Endothelial cell (in vitro differentiated cells): ENCODE data around the gene PPP4C. TPM values are rescaled to one million over a fixed set of nuclear protein-coding genes. Genes with fewer than 3 reads are reported as not detected.
A peak's percentile ranks its signal among the peaks of the same experiment; 100 is the strongest.

ENCODE experiments used
- DNase-seq: peaks from one replicate; pipeline ENCODE4 v3.0.0; 2021; ENCODE audit warnings: low spot score
- H3K27ac Mint-ChIP-seq: one replicate; pipeline ENCODE4 v1.8.0; 2021; ENCODE audit warnings: mixed read lengths, inconsistent platforms; ENCODE audit not compliant: unreplicated experiment
- H3K27me3 Mint-ChIP-seq: one replicate; pipeline ENCODE4 v1.8.0; 2021; ENCODE audit warnings: mild to moderate bottlenecking, moderate library complexity, mixed read lengths, inconsistent platforms; ENCODE audit not compliant: unreplicated experiment
- H3K36me3 Mint-ChIP-seq: one replicate; pipeline ENCODE4 v1.8.0; 2021; ENCODE audit warnings: mild to moderate bottlenecking, low read depth, mixed read lengths, inconsistent platforms; ENCODE audit not compliant: unreplicated experiment
- H3K4me1 Mint-ChIP-seq: one replicate; pipeline ENCODE4 v1.8.0; 2021; ENCODE audit warnings: mild to moderate bottlenecking, mixed read lengths, inconsistent platforms; ENCODE audit not compliant: unreplicated experiment
- H3K4me3 Mint-ChIP-seq: one replicate; pipeline ENCODE4 v1.8.0; 2021; ENCODE audit warnings: mild to moderate bottlenecking, mixed read lengths, inconsistent platforms; ENCODE audit not compliant: unreplicated experiment
- H3K9me3 Mint-ChIP-seq: one replicate; pipeline ENCODE4 v1.8.0; 2021; ENCODE audit warnings: mixed read lengths, inconsistent platforms; ENCODE audit not compliant: unreplicated experiment
- CTCF ChIP-seq: fragments of 200-600 bp; sonication (generic); IDR thresholded peaks from one replicate; pipeline ENCODE4 v1.5.0; 2021; ENCODE audit warnings: antibody characterized with exemption; ENCODE audit not compliant: unreplicated experiment
- total RNA-seq: library from RNA; stranded (reverse); fragmentation: NEBNext Ultra II Directional; extraction: Animal tissue kit (Norgen Biotek cat#: 25700); gene quantifications from one replicate; pipeline ENCODE4 v1.2.1, GENCODE V29; 2021; ENCODE audit not compliant: unreplicated experiment

PPP4C gene
- total RNA-seq, 1 donor from 2014 or later = 191 TPM

GRCh38 chr16:30088237-30088831 lies 12.5 kb downstream of the PPP4C start:
- no peaks in the 10 kb centered on the region for H3K9me3 Mint-ChIP-seq

GRCh38 chr16:30088832-30089624 lies 13.2 kb downstream of the PPP4C start:
- DNase-seq = no peak
- no peak overlapping the region for H3K27ac Mint-ChIP-seq
- peaks cover 13% of the 10 kb centered on the region for H3K4me1 Mint-ChIP-seq
- H3K27me3 Mint-ChIP-seq = peaks cover 14% of the 10 kb centered on the region
- no peak for TF ChIP-seq CTCF
- H3K9me3 Mint-ChIP-seq = no peaks in the 10 kb centered on the region
- H3K36me3 Mint-ChIP-seq = peaks cover 17% of the 10 kb centered on the region
- no peak overlapping the region for H3K4me3 Mint-ChIP-seq

More at GRCh38 chr16:30088237-30088831, 12.5 kb downstream of the PPP4C start:
- H3K36me3 Mint-ChIP-seq = peaks cover 18% of the 10 kb centered on the region
- peaks cover 13% of the 10 kb centered on the region for H3K4me1 Mint-ChIP-seq
- no peak for TF ChIP-seq CTCF
- peak overlapping the region; percentile 70 for H3K27ac Mint-ChIP-seq
- H3K4me3 Mint-ChIP-seq = peak overlapping the region; percentile 71
- H3K27me3 Mint-ChIP-seq = peaks cover 14% of the 10 kb centered on the region
- no peak for DNase-seq

GRCh38 chr16:30090610-30091331 lies 15.0 kb downstream of the PPP4C start:
- H3K9me3 Mint-ChIP-seq = no peaks in the 10 kb centered on the region
- H3K27ac Mint-ChIP-seq = no peak overlapping the region
- no peak for TF ChIP-seq CTCF
- H3K4me1 Mint-ChIP-seq = peaks cover 16% of the 10 kb centered on the region
- H3K4me3 Mint-ChIP-seq = no peak overlapping the region
- H3K36me3 Mint-ChIP-seq = peaks cover 20% of the 10 kb centered on the region
- no peak for DNase-seq
- H3K27me3 Mint-ChIP-seq = peaks cover 18% of the 10 kb centered on the region

GRCh38 chr16:30091474-30092372 lies 15.9 kb downstream of the PPP4C start, which contains the start of gene TBX6:
Gene TBX6, minus strand, starts transcription at chr16:30091924. Its CDS starts 731 bp downstream, at chr16:30091193.
- peaks cover 21% of the 10 kb centered on the region for H3K36me3 Mint-ChIP-seq
- peak within 1 kb of the TSS; percentile 97 for H3K27ac Mint-ChIP-seq
- H3K4me3 Mint-ChIP-seq = peak within 1 kb of the TSS; percentile 88
- peak; percentile 48 for TF ChIP-seq CTCF
- DNase-seq = peak; percentile 97
- peaks cover 18% of the 10 kb centered on the region for H3K27me3 Mint-ChIP-seq
- H3K4me1 Mint-ChIP-seq = peaks cover 16% of the 10 kb centered on the region
- H3K9me3 Mint-ChIP-seq = peaks cover under 1% of the 10 kb centered on the region
